HCT116 (cell line): ENCODE data around the gene IL10RB. TPM values are rescaled to one million over a fixed set of nuclear protein-coding genes. Genes with fewer than 3 reads are reported as not detected.

Source experiments
- ATAC-seq: fragments of 200-7000 bp; cut with Tn5 transposase; 2 replicates; pipeline ENCODE4 v1.9.1; 2020; ENCODE audit warnings: mild to moderate bottlenecking, moderate library complexity
- BruUV-seq: library from RNA; stranded (reverse); fragments of 400-500 nt; replicated peaks from 2 replicates; lab custom pipeline; 2021; lab: Mats Ljungman, UMichigan
- CTCF ChIA-PET: fragments of 300-600 bp; sonication (Branson Sonifier 250); formaldehyde crosslinking; loops from one replicate; lab custom pipeline; 2021; ENCODE audit warnings: antibody characterized with exemption; lab: Charles Lee
- POLR2A ChIA-PET: fragments of 300-600, 350-600 bp; sonication (Branson Sonifier 250); formaldehyde crosslinking; loops from one replicate; lab custom pipeline; 2021; ENCODE audit warnings: antibody characterized with exemption; lab: Charles Lee
- RAD21 ChIA-PET, 2 experiments: fragments of 300-600 bp; sonication (Branson Sonifier 250); formaldehyde crosslinking; loops; one replicate each; lab custom pipeline; 2023; ENCODE audit warnings: low total read pairs in 2 of 2; ENCODE audit not compliant: uncharacterized antibody in 2 of 2, unreplicated experiment in 2 of 2, low non-redundant PET in 1 of 2; lab: Charles Lee
- DNase-seq: peaks from one replicate; pipeline ENCODE4 v3.0.0-alpha.2; 2010; ENCODE audit warnings: low read depth, low spot score
- H2AFZ ChIP-seq: fragments of 200-600 bp; shearing (Covaris generic), sonication (generic); 2 replicates; pipeline ENCODE4 v1.6.1; 2017; ENCODE audit warnings: low read depth, mixed run types, mixed read lengths, antibody characterized with exemption, low read length; ENCODE audit not compliant: poor library complexity, severe bottlenecking
- H3K27ac ChIP-seq: 2 replicates; pipeline ENCODE4 v1.5.1; 2012; ENCODE audit warnings: low read depth, low read length
- H3K27me3 ChIP-seq: fragments of 200-600 bp; sonication (generic); 2 replicates; pipeline ENCODE4 v1.6.1; 2016; ENCODE audit warnings: mixed run types, low read length, mixed read lengths; ENCODE audit not compliant: insufficient read depth
- H3K36me3 ChIP-seq, 2 experiments: fragments of 200-500 bp in 1 of 2; fragments of 200-600 bp in 1 of 2; sonication (Bioruptor generic) in 1 of 2; sonication (generic) in 1 of 2; 2 replicates each; pipeline versions ENCODE4 v1.5.1 to v1.6.1; 2014 to 2016; ENCODE audit warnings: low read length in 2 of 2, inconsistent platforms in 1 of 2, mixed read lengths in 1 of 2, mixed run types in 1 of 2; ENCODE audit not compliant: insufficient read depth in 2 of 2, control insufficient read depth in 1 of 2
- H3K4me1 ChIP-seq, 2 experiments: fragments of 200-600 bp in 1 of 2; sonication (generic) in 1 of 2; 2 replicates each; pipeline versions ENCODE4 v1.5.1 to v1.6.1; 2012 to 2017; ENCODE audit warnings: low read length in 2 of 2, inconsistent platforms in 1 of 2, mild to moderate bottlenecking in 1 of 2, mixed read lengths in 1 of 2, mixed run types in 1 of 2, moderate library complexity in 1 of 2; ENCODE audit not compliant: insufficient read depth in 2 of 2, control insufficient read depth in 1 of 2
- H3K4me2 ChIP-seq: fragments of 200-600 bp; sonication (generic); 2 replicates; pipeline ENCODE4 v1.6.1; 2017; ENCODE audit warnings: mixed run types, low read length, mixed read lengths
- H3K4me3 ChIP-seq, 2 experiments: fragments of 200-600 bp in 1 of 2; sonication (generic) in 1 of 2; replicated peaks in 1 of 2; 2 replicates each; pipeline ENCODE4 v1.5.1; 2011 to 2016; ENCODE audit warnings: low read length in 2 of 2, control low read depth in 1 of 2, low read depth in 1 of 2, mild to moderate bottlenecking in 1 of 2, mixed read lengths in 1 of 2, mixed run types in 1 of 2
- H3K79me2 ChIP-seq: fragments of 200-600 bp; sonication (generic); 2 replicates; pipeline ENCODE4 v1.6.1; 2017; ENCODE audit warnings: mild to moderate bottlenecking, mixed run types, low read length, moderate library complexity, mixed read lengths; ENCODE audit not compliant: insufficient read depth
- H3K9ac ChIP-seq: fragments of 200-600 bp; sonication (generic); 2 replicates; pipeline ENCODE4 v1.6.1; 2016; ENCODE audit warnings: low read length, mixed read lengths
- H3K9me2 ChIP-seq: fragments of 200-600 bp; sonication (generic), shearing (Covaris generic); 2 replicates; pipeline ENCODE4 v1.6.1; 2017; ENCODE audit warnings: mixed run types, mild to moderate bottlenecking, moderate library complexity; ENCODE audit not compliant: insufficient read depth
- H3K9me3 ChIP-seq, 2 experiments: fragments of 200-500 bp in 1 of 2; fragments of 200-600 bp in 1 of 2; sonication (Bioruptor generic) in 1 of 2; sonication (generic) in 1 of 2; 2 replicates each; pipeline ENCODE4 v1.6.1; 2014 to 2017; ENCODE audit warnings: low read length in 2 of 2, mixed read lengths in 2 of 2, inconsistent platforms in 1 of 2, low read depth in 1 of 2, mild to moderate bottlenecking in 1 of 2, mixed run types in 1 of 2, moderate library complexity in 1 of 2; ENCODE audit not compliant: control insufficient read depth in 1 of 2, insufficient read depth in 1 of 2
- H4K20me1 ChIP-seq: fragments of 200-600 bp; sonication (generic), shearing (Covaris generic); 2 replicates; pipeline ENCODE4 v1.6.1; 2017; ENCODE audit warnings: mixed run types, mild to moderate bottlenecking, moderate library complexity; ENCODE audit not compliant: insufficient read depth
- CBX3 ChIP-seq: IDR thresholded peaks from 2 replicates; pipeline ENCODE4 v1.6.1; 2012; ENCODE audit warnings: low read depth
- EZH2 ChIP-seq: fragments of 200-600 bp; sonication (generic); IDR thresholded peaks from 2 replicates; pipeline ENCODE4 v1.6.1; 2017; ENCODE audit warnings: antibody characterized with exemption, mixed run types
- JUND ChIP-seq: IDR thresholded peaks from 2 replicates; pipeline ENCODE4 v1.6.1; 2012
- POLR2A ChIP-seq: IDR thresholded peaks from 2 replicates; pipeline ENCODE4 v1.7.0; 2011; ENCODE audit warnings: borderline replicate concordance; ENCODE audit not compliant: insufficient read depth, insufficient read length; ENCODE audit errors: extremely low read depth
- RAD21 ChIP-seq: IDR thresholded peaks from 2 replicates; pipeline ENCODE4 v1.6.1; 2012; ENCODE audit warnings: low read depth, mild to moderate bottlenecking
- SIN3A ChIP-seq: IDR thresholded peaks from 2 replicates; pipeline ENCODE4 v1.6.1; 2012; ENCODE audit warnings: low read depth
- SP1 ChIP-seq: IDR thresholded peaks from 2 replicates; pipeline ENCODE4 v1.6.1; 2012; ENCODE audit warnings: low read depth
- TCF7L2 ChIP-seq: IDR thresholded peaks from 2 replicates; pipeline ENCODE4 v1.7.0; 2011; ENCODE audit warnings: borderline replicate concordance, inconsistent platforms; ENCODE audit not compliant: insufficient read depth, insufficient read length; ENCODE audit errors: extremely low read depth
- YY1 ChIP-seq: IDR thresholded peaks from 2 replicates; pipeline ENCODE4 v1.6.1; 2011; ENCODE audit warnings: low read length, low read depth, moderate library complexity, mild to moderate bottlenecking; ENCODE audit not compliant: insufficient replicate concordance; ENCODE audit errors: extremely low read depth
- ZFX ChIP-seq: fragments of 450-650 bp; IDR thresholded peaks from 2 replicates; pipeline ENCODE4 v1.6.1; 2017
- intact Hi-C: fragments of 100-400 bp; cut with micrococcal nuclease; formaldehyde crosslinking; loops from 2 replicates; pipeline ENCODE4 v1.10.0; 2022
- total RNA-seq: library from RNA; stranded (reverse); gene quantifications from one replicate; pipeline ENCODE4 v1.2.1, GENCODE V29; 2021; ENCODE audit not compliant: unreplicated experiment
- TF ChIP-seq, protein P1 (sequence below), 3 experiments: fragments of 200-600 bp in 1 of 3; sonication (generic) in 1 of 3; IDR thresholded peaks in 2 of 3; conservative IDR thresholded peaks in 1 of 3; 2 replicates each; pipeline ENCODE4 v1.5.1; 2012 to 2017; ENCODE audit warnings: low read depth in 2 of 3, low read length in 2 of 3, antibody characterized with exemption in 1 of 3, borderline replicate concordance in 1 of 3, control low read depth in 1 of 3, mild to moderate bottlenecking in 1 of 3, mixed read lengths in 1 of 3, mixed run types in 1 of 3, moderate library complexity in 1 of 3; ENCODE audit not compliant: insufficient read depth in 1 of 3
- TF ChIP-seq, protein P2 (sequence below): IDR thresholded peaks from 2 replicates; pipeline ENCODE4 v1.6.1; 2012
- TF ChIP-seq, protein P3 (sequence below): IDR thresholded peaks from 2 replicates; pipeline ENCODE4 v1.6.1; 2011; ENCODE audit warnings: mild to moderate bottlenecking, low read length, moderate library complexity; ENCODE audit not compliant: insufficient replicate concordance; ENCODE audit errors: extremely low read depth
- TF ChIP-seq, protein P4 (sequence below): IDR thresholded peaks from 2 replicates; pipeline ENCODE4 v1.6.1; 2012; ENCODE audit warnings: low read depth

Gene IL10RB
- total RNA-seq, 1 experiment from 2014 or later, result 13.7 TPM

DNA sequence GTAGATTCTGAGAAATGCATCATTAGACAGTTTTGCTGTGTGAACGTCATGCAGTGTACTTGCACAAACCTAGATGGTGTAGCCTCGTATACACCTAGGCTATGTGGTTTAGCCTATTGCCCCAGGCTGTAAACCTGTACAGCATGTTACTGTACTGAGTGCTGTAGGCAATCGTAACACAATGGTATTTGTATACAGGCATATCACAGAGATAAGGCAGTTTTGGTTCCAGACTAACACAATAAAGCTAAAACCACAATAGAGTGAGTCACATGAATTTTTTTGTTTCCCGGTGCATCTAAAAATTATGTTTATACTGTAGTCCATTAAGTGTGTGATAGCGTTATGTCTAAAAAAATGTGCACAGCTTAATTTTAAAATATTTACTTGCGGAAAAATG is 6.9 kb downstream of the IL10RB start:
- Histone ChIP-seq H3K79me2 (no peaks in the 10 kb centered on the region), H3K36me3 (no peaks in the 10 kb centered on the region; a peak in 1 of 4 replicates), H3K4me2 (no peak overlapping the region), H3K9ac (no peak overlapping the region), H3K4me1 (peaks cover 7 to 19% of the 10 kb centered on the region in 2 experiments), H3K27ac (no peak overlapping the region), H4K20me1 (no peaks in the 10 kb centered on the region), H3K4me3 (no peak overlapping the region), H3K9me2 (no peaks in the 10 kb centered on the region), H3K9me3 (no peaks in the 10 kb centered on the region), H3K27me3 (no peaks in the 10 kb centered on the region), H2AFZ (no peak overlapping the region)
- ATAC-seq (no peak), DNase-seq (no peak)
- TF ChIP-seq SP1, result no peak
- no peak for TF ChIP-seq CBX3
- TF ChIP-seq, protein P1, sequence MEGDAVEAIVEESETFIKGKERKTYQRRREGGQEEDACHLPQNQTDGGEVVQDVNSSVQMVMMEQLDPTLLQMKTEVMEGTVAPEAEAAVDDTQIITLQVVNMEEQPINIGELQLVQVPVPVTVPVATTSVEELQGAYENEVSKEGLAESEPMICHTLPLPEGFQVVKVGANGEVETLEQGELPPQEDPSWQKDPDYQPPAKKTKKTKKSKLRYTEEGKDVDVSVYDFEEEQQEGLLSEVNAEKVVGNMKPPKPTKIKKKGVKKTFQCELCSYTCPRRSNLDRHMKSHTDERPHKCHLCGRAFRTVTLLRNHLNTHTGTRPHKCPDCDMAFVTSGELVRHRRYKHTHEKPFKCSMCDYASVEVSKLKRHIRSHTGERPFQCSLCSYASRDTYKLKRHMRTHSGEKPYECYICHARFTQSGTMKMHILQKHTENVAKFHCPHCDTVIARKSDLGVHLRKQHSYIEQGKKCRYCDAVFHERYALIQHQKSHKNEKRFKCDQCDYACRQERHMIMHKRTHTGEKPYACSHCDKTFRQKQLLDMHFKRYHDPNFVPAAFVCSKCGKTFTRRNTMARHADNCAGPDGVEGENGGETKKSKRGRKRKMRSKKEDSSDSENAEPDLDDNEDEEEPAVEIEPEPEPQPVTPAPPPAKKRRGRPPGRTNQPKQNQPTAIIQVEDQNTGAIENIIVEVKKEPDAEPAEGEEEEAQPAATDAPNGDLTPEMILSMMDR (IDR thresholded peaks at IDR 0.05 in 2 of 3, conservative IDR thresholded peaks at IDR 0.05 in 1 of 3; ENCODE audit: borderline replicate concordance in 1 of 3, insufficient read depth in 1 of 3, low read depth in 2 of 3, low read length in 2 of 3), result no peak
- TF ChIP-seq POLR2A, result no peak
- TF ChIP-seq YY1, result no peak
- TF ChIP-seq, protein P2, sequence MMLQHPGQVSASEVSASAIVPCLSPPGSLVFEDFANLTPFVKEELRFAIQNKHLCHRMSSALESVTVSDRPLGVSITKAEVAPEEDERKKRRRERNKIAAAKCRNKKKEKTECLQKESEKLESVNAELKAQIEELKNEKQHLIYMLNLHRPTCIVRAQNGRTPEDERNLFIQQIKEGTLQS, result no peak
- TF ChIP-seq ZFX, result no peak
- no peak for TF ChIP-seq JUND
- no peak for TF ChIP-seq EZH2
- ChIA-PET RAD21 (no interaction called here), POLR2A (no interaction called here), CTCF (no interaction called here)
- intact Hi-C loops, result no loop called here
- no TSS peak for BruUV-seq

DNA sequence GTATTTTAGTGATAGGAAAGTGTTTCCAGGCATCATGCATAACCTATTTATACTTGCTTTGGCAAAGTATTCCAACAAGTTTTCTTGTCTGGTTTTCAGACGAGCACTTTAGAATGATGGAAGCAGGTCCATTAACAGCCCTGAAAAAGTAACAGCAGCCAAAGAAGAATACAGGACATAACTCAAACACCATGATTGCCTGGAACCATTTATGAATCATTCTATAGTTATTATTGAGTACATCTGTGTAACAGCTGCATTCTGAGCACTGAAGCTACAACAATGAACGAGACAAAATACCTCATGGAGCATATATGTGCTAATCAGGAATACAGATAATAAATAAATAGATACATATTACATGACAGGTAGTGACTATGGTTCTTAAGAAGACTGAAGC is 12.6 kb downstream of the IL10RB start:
- Histone ChIP-seq H3K4me2 (no peak overlapping the region), H3K9me3 (peaks cover 0 to 9% of the 10 kb centered on the region in 2 experiments; a peak in 1 of 4 replicates), H3K27me3 (no peaks in the 10 kb centered on the region), H3K4me1 (no peaks in the 10 kb centered on the region), H3K36me3 (peaks cover 0 to 8% of the 10 kb centered on the region in 2 experiments; a peak in 2 of 4 replicates), H3K27ac (no peak overlapping the region), H3K4me3 (no peak overlapping the region), H2AFZ (no peak overlapping the region), H3K9ac (no peak overlapping the region), H3K79me2 (no peaks in the 10 kb centered on the region), H4K20me1 (no peaks in the 10 kb centered on the region), H3K9me2 (no peaks in the 10 kb centered on the region)
- no TSS peak for BruUV-seq
- DNase-seq, result no peak
- ATAC-seq, result no peak
- ChIA-PET POLR2A (no interaction called here), CTCF (interaction anchor here (1.0 kb wide), 1 partner anchor 171 kb away, joined by 3 read pairs; no protein-coding TSS in a partner anchor), RAD21 (no interaction called here)
- intact Hi-C loops, result no loop called here
- TF ChIP-seq RAD21 (no peak), SIN3A (no peak), TCF7L2 (no peak)
- TF ChIP-seq, protein P3, sequence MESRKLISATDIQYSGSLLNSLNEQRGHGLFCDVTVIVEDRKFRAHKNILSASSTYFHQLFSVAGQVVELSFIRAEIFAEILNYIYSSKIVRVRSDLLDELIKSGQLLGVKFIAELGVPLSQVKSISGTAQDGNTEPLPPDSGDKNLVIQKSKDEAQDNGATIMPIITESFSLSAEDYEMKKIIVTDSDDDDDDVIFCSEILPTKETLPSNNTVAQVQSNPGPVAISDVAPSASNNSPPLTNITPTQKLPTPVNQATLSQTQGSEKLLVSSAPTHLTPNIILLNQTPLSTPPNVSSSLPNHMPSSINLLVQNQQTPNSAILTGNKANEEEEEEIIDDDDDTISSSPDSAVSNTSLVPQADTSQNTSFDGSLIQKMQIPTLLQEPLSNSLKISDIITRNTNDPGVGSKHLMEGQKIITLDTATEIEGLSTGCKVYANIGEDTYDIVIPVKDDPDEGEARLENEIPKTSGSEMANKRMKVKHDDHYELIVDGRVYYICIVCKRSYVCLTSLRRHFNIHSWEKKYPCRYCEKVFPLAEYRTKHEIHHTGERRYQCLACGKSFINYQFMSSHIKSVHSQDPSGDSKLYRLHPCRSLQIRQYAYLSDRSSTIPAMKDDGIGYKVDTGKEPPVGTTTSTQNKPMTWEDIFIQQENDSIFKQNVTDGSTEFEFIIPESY, result no peak
- TF ChIP-seq, protein P4, sequence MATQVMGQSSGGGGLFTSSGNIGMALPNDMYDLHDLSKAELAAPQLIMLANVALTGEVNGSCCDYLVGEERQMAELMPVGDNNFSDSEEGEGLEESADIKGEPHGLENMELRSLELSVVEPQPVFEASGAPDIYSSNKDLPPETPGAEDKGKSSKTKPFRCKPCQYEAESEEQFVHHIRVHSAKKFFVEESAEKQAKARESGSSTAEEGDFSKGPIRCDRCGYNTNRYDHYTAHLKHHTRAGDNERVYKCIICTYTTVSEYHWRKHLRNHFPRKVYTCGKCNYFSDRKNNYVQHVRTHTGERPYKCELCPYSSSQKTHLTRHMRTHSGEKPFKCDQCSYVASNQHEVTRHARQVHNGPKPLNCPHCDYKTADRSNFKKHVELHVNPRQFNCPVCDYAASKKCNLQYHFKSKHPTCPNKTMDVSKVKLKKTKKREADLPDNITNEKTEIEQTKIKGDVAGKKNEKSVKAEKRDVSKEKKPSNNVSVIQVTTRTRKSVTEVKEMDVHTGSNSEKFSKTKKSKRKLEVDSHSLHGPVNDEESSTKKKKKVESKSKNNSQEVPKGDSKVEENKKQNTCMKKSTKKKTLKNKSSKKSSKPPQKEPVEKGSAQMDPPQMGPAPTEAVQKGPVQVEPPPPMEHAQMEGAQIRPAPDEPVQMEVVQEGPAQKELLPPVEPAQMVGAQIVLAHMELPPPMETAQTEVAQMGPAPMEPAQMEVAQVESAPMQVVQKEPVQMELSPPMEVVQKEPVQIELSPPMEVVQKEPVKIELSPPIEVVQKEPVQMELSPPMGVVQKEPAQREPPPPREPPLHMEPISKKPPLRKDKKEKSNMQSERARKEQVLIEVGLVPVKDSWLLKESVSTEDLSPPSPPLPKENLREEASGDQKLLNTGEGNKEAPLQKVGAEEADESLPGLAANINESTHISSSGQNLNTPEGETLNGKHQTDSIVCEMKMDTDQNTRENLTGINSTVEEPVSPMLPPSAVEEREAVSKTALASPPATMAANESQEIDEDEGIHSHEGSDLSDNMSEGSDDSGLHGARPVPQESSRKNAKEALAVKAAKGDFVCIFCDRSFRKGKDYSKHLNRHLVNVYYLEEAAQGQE, result no peak
